Smooth muscle cell of the brain vasculature (primary cell): ENCODE results near the gene HNRNPUL1.

ENCODE experiments used
- DNase-seq: peaks from one replicate; pipeline ENCODE4 v3.0.0-alpha.2; 2012; ENCODE audit warnings: low read depth, low spot score

The HNRNPUL1 gene

GRCh38 chr19:41308450-41309179 lies 44.4 kb downstream of the HNRNPUL1 start:
- DNase-seq = peak; percentile 90

DNA sequence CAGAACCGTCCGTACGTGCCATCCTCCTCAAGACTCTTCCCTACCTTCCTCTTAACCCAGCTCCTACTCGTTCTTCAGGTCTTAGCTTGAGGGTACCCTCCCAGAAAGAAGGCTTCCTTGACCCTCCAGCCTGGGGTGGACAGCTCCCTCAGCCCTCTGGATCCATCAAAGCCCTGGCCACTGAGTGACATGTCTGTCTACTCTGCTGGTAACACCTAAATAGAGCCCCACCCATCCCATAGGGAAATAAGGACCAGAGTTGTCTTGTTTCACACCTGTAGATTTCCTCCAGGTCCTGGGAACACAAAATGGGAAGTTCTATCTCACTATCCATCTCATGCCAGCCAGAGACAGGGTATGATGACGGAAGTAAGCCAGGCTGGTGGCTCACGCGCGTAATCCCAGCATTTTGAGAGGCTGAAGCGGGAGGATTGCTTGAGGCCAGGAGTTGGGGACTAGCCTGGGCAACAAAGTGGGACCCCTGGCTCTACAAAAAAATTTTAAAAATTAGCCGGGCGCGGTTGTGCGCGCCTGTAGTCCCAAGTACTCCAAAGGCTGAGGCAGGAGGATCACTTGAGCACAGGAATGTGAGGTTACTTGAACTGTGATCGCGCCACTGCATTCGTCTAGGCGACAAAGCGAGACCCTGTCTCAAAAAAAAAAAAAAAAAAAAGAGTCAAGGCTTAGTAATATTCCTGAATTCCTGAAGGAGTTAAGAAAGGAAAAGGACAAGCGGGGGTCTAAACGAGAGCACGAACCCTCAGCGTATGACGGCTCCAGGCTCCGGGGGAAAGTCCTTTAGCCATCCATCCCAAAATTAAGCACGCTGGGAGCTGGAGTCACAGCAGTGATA lies 45.2 kb downstream of the HNRNPUL1 start:
- no peak for DNase-seq

DNA sequence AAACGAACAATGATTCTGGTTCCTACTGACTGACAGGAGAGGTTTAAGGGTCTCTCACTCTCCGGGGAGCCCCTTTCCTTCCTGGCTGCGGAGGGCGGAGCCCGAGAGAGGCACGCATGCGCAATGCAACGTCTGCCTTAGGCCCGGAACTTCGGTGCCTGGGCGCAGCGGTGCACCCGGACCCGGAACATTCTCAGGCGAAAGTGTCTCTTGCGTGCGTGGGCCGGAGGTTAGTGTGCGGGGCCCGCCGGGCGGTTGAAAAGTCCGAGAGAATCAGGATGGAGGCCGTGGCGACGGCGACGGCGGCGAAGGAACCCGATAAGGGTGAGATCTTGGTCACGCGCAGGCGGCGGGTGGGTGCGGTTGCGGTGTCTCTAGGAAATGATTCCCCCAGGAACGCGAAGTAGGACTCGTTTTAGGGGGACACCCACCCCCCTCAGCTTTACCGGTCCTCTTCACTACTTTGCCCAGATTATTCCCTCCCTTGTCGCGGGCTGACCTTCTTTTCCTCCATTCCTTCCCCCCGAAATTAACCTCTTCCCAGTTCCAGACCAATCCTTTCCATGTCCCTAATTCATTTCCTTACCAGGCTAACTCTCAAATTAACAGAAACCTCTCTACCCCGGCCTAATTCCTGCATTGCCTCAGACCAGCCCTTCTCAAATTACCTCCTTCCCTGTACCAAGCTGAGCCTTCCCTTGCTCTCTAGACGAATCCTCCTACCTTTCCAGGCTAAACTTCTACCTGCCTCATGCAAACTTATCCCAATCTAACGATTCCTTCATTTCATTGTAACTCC lies 46.1 kb downstream of the HNRNPUL1 start, which contains the start of gene CCDC97:
TSS of gene CCDC97 (plus strand) at position 140 of the 799 bp plus-strand sequence. CDS start at position 279, 139 bp downstream.
- DNase-seq = no peak

DNA sequence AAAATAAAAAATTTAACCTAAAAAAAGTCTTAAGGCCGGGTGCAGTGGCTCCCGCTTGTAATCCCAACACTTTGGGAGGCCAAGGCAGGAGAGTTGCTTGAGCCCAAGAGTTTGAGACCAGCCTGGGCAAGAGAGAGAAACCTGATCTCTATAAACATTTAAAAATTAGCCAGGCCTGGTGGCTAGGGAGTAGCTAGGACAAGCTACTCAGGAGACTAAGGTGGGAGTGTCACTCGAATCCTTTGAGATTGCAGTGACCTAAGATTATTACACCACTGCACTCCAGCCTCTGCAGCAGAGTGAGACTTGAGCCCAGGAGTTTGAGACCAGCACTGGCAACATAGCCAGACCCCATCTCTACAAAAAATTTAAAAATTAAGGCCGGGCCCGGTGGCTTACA lies 46.9 kb downstream of the HNRNPUL1 start:
- DNase-seq = no peak

- no peak for DNase-seq
Measured at GRCh38 chr19:41311613-41312012, 47.4 kb downstream of the HNRNPUL1 start.

GRCh38 chr19:41316306-41316920 lies 52.2 kb downstream of the HNRNPUL1 start:
- no peak for DNase-seq

DNA sequence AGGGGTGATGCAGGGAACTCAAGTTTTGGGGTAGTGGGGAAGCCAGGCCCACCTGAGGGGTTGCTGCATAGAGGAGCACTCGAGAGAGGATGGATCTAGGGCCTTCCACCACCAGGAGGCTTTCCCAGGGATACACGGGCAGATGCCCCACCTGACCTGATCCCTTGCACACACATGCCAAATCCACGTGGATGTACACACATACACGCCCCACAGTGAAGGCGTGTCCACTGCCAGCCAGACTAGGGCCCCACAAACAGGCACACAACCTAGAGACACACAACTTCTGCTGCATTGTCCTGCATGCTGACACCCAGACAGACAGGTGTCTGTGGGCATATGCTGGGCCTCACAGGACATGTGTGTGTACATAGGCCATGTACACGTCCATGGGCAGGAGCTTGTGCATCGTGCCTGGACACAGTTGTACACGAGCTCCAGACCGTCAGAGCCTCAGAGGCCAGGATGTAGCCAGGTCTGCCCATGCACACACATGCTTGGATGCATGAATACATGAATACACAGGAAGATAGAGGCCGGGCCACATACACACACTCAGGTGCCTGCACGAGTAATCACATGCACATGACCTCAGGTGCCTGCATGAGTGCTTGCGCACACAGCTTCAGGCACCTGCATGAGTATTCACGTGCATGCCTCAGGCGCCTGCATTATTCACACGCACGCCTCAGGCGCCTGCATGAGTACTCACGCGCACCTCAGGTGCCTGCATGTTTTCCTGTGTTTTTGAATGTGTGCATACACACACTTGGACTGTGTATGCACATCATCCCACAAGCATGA lies 54.7 kb downstream of the HNRNPUL1 start:
- DNase-seq = no peak

DNA sequence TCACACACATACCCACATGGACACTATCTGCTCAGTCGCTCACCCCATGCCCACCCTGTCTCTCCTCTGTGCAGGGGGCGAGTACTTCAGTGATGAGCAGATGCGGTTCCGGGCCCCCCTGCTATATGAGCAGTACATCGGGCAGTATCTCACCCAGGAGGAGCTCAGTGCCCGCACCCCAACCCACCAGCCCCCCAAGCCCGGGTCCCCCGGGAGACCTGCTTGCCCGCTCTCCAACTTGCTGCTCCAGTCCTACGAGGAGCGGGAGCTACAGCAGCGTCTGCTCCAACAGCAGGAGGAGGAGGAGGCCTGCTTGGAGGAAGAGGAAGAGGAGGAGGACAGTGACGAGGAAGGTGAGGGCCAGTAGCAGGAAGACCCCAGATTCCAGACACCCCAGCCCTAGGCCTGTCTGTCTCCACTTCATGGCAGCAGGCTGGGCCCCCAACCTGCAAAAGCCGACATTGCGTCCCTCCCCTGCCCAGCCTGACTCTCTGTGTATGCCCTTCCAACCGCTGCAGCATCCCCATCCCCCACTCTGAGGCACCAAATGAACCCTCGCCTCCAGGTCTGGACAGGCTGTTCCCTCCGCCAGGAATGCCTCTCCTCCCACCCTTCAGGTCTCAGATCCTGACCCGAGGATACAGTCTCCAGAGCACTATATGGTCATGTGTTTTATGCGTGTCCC lies 55.5 kb downstream of the HNRNPUL1 start:
- no peak for DNase-seq

DNA sequence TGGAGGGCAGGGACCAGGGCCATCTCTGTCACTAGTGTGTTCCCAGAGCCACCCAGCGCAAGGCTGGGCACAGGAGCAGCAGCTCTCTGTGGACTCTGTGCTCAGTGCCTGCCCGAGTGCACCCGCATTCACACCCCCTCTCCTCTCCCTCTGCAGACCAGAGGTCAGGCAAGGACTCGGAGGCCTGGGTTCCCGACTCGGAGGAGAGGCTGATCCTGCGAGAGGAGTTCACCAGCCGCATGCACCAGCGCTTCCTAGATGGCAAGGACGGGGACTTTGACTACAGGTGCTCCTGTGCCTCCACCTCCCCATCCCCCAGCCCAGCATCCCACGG lies 56.0 kb downstream of the HNRNPUL1 start:
- DNase-seq = no peak

DNA sequence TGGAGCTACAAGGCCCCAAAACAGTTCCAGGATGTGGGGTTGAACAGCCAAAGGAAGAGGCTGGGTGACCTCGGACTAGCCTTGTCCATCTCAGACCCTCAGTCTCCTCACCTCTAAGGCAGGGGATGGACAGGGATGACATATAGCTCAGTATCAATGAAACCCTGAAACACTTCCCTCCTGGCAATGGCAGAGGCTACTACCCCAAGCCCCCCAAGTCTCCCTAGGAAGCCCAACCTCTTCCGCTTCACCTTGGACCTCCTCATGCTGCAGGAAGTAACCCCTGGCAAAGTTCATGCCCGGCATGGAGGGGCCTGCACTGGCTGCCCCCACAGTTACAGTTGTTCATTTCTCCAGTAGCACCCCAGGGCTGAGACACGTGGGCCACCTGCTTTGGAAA lies 56.4 kb downstream of the HNRNPUL1 start:
- no peak for DNase-seq

DNA sequence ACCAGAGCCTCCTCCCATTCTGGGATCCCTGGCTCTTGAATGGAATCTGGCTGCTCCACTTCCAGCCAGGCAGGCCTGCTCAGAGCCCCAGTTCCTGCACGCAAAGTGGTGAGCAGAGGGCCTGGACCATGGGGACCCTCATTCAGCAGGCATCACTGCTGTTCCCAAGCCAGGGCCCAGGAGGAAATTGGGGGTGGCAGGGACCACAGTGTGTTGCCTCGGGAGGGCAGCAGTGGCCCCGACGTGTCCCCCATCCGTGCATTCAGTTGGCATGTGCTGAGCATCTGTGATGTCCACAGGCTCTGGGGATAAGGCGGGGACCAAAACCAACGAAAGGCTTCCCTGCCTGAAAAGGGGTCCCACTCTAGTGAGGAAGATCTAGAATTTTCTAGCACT lies 57.0 kb downstream of the HNRNPUL1 start:
- DNase-seq = no peak

DNA sequence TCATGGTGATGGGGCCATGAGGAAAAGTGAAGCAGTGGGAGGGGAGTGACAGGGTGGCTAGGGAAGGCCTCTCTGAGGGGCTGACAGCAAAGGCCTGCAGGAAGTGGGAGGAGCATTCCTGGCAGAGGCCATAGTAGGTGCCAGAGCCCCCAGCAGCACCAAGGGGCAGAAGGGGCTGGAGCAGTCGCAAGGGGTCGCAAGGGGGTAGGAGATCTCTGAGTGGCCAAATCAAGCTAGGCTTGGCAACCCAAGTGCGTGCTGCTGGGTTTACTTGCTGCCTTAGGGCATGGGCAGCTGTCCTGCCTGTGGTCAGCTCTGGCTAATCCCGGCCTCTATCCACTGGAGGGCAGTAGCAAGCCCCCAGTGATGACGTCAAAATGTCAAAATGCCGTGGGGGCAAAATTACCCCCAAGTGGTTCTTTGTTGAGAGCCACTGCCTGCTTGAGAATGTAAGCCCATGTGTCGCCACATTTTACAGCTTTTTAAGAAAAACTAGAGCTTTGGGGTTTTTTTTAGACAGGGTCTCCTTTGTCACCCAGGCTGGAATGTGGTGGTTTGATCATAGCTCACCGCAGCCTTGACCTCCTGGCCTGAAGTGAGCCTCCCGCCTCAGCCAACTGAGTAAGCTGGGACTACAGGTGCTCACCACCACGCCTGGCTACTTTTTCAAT lies 57.6 kb downstream of the HNRNPUL1 start:
- DNase-seq = no peak

DNA sequence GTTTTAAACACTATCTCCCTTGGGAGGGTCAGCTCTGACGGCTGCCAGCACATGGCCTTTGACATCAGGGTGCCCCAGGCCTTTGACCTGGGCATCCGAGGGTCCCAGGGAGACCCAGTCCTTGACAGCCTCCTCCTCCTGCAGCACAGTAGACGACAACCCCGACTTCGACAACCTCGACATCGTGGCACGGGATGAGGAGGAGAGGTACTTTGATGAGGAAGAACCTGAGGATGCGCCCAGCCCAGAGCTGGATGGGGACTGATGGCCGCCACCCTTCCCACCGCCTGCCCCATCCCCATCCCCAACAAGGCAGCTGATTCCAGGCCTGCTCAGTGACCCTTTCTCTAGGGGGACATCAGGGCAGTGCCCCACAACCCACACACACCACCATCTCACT lies 58.3 kb downstream of the HNRNPUL1 start:
- DNase-seq = no peak

DNA sequence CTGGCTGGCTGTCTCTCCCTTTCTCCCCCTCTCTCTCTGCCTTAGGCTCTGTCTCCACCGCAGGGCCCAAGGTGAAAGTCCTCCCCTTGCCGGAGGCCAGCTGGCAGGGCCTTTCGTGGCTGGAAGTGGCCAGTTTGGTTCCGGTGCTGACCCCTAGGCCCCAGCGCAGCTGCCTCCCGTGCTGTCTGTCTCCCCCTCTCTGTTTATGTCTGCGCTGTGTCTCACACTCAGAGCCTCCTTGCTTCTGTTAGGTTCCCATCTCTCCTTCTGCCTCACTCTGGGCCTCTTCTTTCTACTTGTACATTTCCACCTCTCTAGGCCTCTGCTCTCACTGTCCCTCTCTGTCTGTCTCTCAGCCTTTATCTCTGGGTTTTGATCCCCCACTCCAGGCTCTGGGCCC lies 58.9 kb downstream of the HNRNPUL1 start:
- no peak for DNase-seq

- peak; percentile 95 for DNase-seq
Measured at GRCh38 chr19:41323430-41324125, 59.4 kb downstream of the HNRNPUL1 start.

DNA sequence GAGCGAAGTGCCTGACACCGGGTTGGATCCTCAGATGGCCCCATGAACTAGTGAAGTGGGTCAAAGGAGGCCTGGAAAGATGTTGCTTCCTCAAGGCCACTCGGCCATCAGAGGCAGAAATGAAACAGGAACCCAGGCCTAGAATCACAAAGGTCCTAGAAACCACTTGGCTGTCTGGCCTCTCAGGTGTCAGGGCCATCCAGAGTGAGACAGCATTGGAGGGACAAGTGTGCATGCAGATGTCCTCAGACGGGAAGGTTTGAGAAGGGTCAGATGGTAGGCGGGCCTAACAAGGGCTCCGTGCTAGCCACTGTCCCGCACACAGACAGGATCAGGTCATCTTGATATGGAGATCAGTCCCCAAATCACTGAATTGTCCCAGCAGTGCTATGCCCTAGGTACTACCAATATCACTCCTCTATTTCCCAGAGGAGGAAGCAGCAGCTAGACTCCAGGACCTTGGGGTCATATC lies 60.1 kb downstream of the HNRNPUL1 start:
- DNase-seq = no peak

DNA sequence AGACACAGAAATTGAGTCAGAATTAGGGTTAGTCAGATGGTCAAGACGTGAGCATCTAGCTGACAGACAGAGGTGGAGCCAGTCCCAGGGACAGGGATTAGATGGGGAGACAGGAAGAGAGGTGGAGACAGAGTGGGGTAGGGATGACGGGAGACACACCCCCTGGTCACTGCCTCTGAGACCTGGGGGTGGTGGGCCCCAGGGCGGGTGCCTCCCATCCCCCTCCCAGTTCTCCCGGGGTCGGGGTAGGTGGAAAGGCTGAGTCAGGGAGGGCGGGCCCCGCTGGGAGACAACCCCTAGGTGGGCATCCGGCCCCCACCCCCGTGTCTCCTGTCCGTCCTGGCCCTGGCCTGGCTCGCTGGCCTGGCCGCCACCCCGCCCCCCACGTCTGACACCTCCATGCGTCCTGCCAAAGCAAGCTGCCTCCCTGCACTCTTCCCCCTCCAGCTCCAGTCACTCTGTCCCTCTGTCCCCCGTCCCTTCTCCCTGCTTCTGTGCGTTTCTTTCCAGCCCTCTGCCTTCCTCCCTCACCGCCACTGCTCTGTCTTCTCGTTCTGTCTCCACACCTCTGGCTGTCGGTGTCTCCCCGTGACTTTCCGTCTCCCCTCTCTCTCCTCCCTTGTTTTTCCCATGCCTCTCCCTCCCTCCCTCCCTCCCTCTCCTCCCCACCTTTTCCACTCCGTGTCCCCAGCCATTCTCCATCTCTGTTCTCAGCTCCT lies 60.9 kb downstream of the HNRNPUL1 start:
- DNase-seq = no peak

- no peak for DNase-seq
Measured at GRCh38 chr19:41325640-41325946, 61.4 kb downstream of the HNRNPUL1 start.
